MM.1S (cell line): Measurements from ENCODE around the gene LRRC32.

ENCODE experiments used
- DNase-seq: peaks from one replicate; pipeline ENCODE4 v3.0.0-alpha.2; 2015
- H2AFZ ChIP-seq: fragments of 300-600 bp; sonication (generic); 2 replicates; pipeline ENCODE4 v1.6.0; 2016; ENCODE audit warnings: antibody characterized with exemption, low read length
- H3F3A ChIP-seq: fragments of 300-600 bp; sonication (generic); 2 replicates; pipeline ENCODE4 v1.6.1; 2016; ENCODE audit warnings: mild to moderate bottlenecking, antibody characterized with exemption, low read length, moderate library complexity, mixed read lengths; ENCODE audit not compliant: insufficient read depth
- H3K27ac ChIP-seq: fragments of 300-600 bp; sonication (generic); 2 replicates; pipeline ENCODE4 v1.5.1; 2016; ENCODE audit warnings: mild to moderate bottlenecking, low read length
- H3K27me3 ChIP-seq: fragments of 300-600 bp; sonication (generic); replicated peaks from 2 replicates; pipeline ENCODE4 v1.6.0; 2016; ENCODE audit warnings: low read length; ENCODE audit not compliant: insufficient read depth
- H3K36me3 ChIP-seq: fragments of 300-600 bp; sonication (generic); replicated peaks from 2 replicates; pipeline ENCODE4 v1.6.1; 2016; ENCODE audit warnings: mild to moderate bottlenecking, low read length, mixed read lengths; ENCODE audit not compliant: insufficient read depth
- H3K4me1 ChIP-seq: fragments of 300-600 bp; sonication (generic); 2 replicates; pipeline ENCODE4 v1.6.1; 2016; ENCODE audit warnings: low read length, mixed read lengths
- H3K4me2 ChIP-seq: fragments of 300-600 bp; sonication (generic); 2 replicates; pipeline ENCODE4 v1.6.0; 2016; ENCODE audit warnings: low read depth, low read length
- H3K4me3 ChIP-seq: fragments of 300-600 bp; sonication (generic); 2 replicates; pipeline ENCODE4 v1.5.1; 2016; ENCODE audit warnings: low read length, mixed read lengths
- H3K79me2 ChIP-seq: fragments of 300-600 bp; sonication (generic); 2 replicates; pipeline ENCODE4 v1.6.1; 2016; ENCODE audit warnings: mixed run types, low read length, mixed read lengths
- H3K9ac ChIP-seq: fragments of 300-600 bp; sonication (generic); 2 replicates; pipeline ENCODE4 v1.6.1; 2016; ENCODE audit warnings: low read length, mixed read lengths
- H3K9me2 ChIP-seq: fragments of 300-600 bp; sonication (generic); replicated peaks from 2 replicates; pipeline ENCODE4 v1.6.1; 2016; ENCODE audit warnings: mild to moderate bottlenecking, low read length, mixed read lengths; ENCODE audit not compliant: insufficient read depth
- H3K9me3 ChIP-seq: fragments of 300-600 bp; sonication (generic); replicated peaks from 2 replicates; pipeline ENCODE4 v1.6.1; 2016; ENCODE audit warnings: mild to moderate bottlenecking, low read length, mixed read lengths; ENCODE audit not compliant: insufficient read depth
- H4K20me1 ChIP-seq: fragments of 300-600 bp; sonication (generic); 2 replicates; pipeline ENCODE4 v1.6.1; 2016; ENCODE audit warnings: mild to moderate bottlenecking, low read length, moderate library complexity, mixed read lengths; ENCODE audit not compliant: insufficient read depth
- CTCF ChIP-seq: fragments of 300-600 bp; sonication (generic); IDR thresholded peaks from 2 replicates; pipeline ENCODE4 v1.5.1; 2016; ENCODE audit warnings: antibody characterized with exemption, low read length, mixed read lengths
- EZH2 ChIP-seq: fragments of 300-600 bp; sonication (generic); optimal IDR thresholded peaks from 2 replicates; pipeline ENCODE3; 2017; ENCODE audit warnings: low read depth, mild to moderate bottlenecking, antibody characterized with exemption, low read length, mixed read lengths
- EZH2phosphoT487 ChIP-seq: fragments of 300-600 bp; sonication (generic); IDR thresholded peaks from 2 replicates; pipeline ENCODE4 v1.6.1; 2018; ENCODE audit warnings: antibody characterized with exemption, low read length

LRRC32 gene

GRCh38 chr11:76683161-76684095 lies 12.9 kb upstream of the LRRC32 start:
- Histone ChIP-seq H3K27ac (no peak overlapping the region), H2AFZ (no peak overlapping the region), H3K79me2 (no peaks in the 10 kb centered on the region), H3K4me3 (no peak overlapping the region), H3K9me3 (no peaks in the 10 kb centered on the region), H3F3A (no peaks in the 10 kb centered on the region), H3K27me3 (no peaks in the 10 kb centered on the region), H3K4me2 (no peak overlapping the region), H3K36me3 (no peaks in the 10 kb centered on the region), H3K9ac (no peak overlapping the region), H4K20me1 (no peaks in the 10 kb centered on the region), H3K4me1 (no peaks in the 10 kb centered on the region), H3K9me2 (no peaks in the 10 kb centered on the region)
- TF ChIP-seq EZH2phosphoT487 = no peak
- no peak for TF ChIP-seq CTCF
- TF ChIP-seq EZH2 = no peak
- no peak for DNase-seq

GRCh38 chr11:76682684-76683083 lies 12.1 kb upstream of the LRRC32 start:
- Histone ChIP-seq H3K79me2 (no peaks in the 10 kb centered on the region), H3K36me3 (no peaks in the 10 kb centered on the region), H3K9me3 (no peaks in the 10 kb centered on the region), H3K9me2 (no peaks in the 10 kb centered on the region), H3K4me2 (no peak overlapping the region), H2AFZ (no peak overlapping the region), H3K9ac (no peak overlapping the region), H3K27ac (no peak overlapping the region), H3K27me3 (no peaks in the 10 kb centered on the region), H3K4me3 (no peak overlapping the region), H3K4me1 (no peaks in the 10 kb centered on the region), H3F3A (no peaks in the 10 kb centered on the region), H4K20me1 (no peaks in the 10 kb centered on the region)
- DNase-seq = no peak
- TF ChIP-seq CTCF (no peak), EZH2 (no peak), EZH2phosphoT487 (no peak)

GRCh38 chr11:76682106-76682505 lies 11.6 kb upstream of the LRRC32 start:
- TF ChIP-seq EZH2 = no peak
- TF ChIP-seq EZH2phosphoT487 = no peak
- no peak for TF ChIP-seq CTCF
- no peak overlapping the region for H3K9ac ChIP-seq
- no peaks in the 10 kb centered on the region for H3K27me3 ChIP-seq
- no peaks in the 10 kb centered on the region for H4K20me1 ChIP-seq
- no peaks in the 10 kb centered on the region for H3K79me2 ChIP-seq
- no peak overlapping the region for H2AFZ ChIP-seq
- H3F3A ChIP-seq = no peaks in the 10 kb centered on the region
- no peak overlapping the region for H3K27ac ChIP-seq
- no peaks in the 10 kb centered on the region for H3K9me2 ChIP-seq
- no peak overlapping the region for H3K4me3 ChIP-seq
- H3K36me3 ChIP-seq = no peaks in the 10 kb centered on the region
- no peak for DNase-seq
- no peaks in the 10 kb centered on the region for H3K4me1 ChIP-seq
- no peak overlapping the region for H3K4me2 ChIP-seq
- H3K9me3 ChIP-seq = no peaks in the 10 kb centered on the region
